B cell (primary cell): Measurements from ENCODE around the gene RAD9A. TPM values are rescaled to one million over a fixed set of nuclear protein-coding genes. Genes with fewer than 3 reads are reported as not detected.

ENCODE experiments used
- ATAC-seq: fragments of 200-7000 bp; cut with Tn5 transposase; one replicate; pipeline ENCODE4 v1.10.0; 2021; ENCODE audit warnings: low read depth, mild to moderate bottlenecking, moderate number of reproducible peaks, moderate library complexity
- CTCF ChIA-PET: fragments of 350-600 bp; sonication (Branson Sonifier 250); formaldehyde crosslinking; loops from one replicate; lab custom pipeline; 2021; ENCODE audit warnings: antibody characterized with exemption, inconsistent platforms; lab: Charles Lee
- POLR2A ChIA-PET: fragments of 350-600 bp; sonication (Branson Sonifier 250); formaldehyde crosslinking; loops from one replicate; lab custom pipeline; 2021; ENCODE audit warnings: antibody characterized with exemption; lab: Charles Lee
- DNase-seq: peaks from one replicate; pipeline ENCODE4 v3.0.0; 2013
- H2AFZ ChIP-seq: 2 replicates; pipeline ENCODE4 v1.6.1; 2012; ENCODE audit warnings: mild to moderate bottlenecking, low read depth, low read length; ENCODE audit not compliant: insufficient read depth, poor library complexity, severe bottlenecking
- H3K27ac ChIP-seq, 2 donors: 1 replicate in 1 of 2; 2 replicates in 1 of 2; pipeline ENCODE4 v1.5.1; 2012 to 2013; ENCODE audit warnings: low read length in 2 of 2, mild to moderate bottlenecking in 2 of 2, moderate library complexity in 1 of 2
- H3K27me3 ChIP-seq, 4 experiments: fragments of 200-600 bp in 1 of 4; sonication (generic) in 1 of 4; replicated peaks in 1 of 4; 1 replicate in 2 of 4; 2 replicates in 2 of 4; pipeline versions ENCODE4 v1.6.1 to v1.7.0; 2013 to 2016; ENCODE audit warnings: low read length in 3 of 4, mild to moderate bottlenecking in 2 of 4, mixed read lengths in 1 of 4, moderate library complexity in 1 of 4; ENCODE audit not compliant: insufficient read depth in 4 of 4, control insufficient read depth in 3 of 4; ENCODE audit errors: control extremely low read depth in 1 of 4
- H3K36me3 ChIP-seq, 2 experiments: replicated peaks in 1 of 2; 1 replicate in 1 of 2; 2 replicates in 1 of 2; pipeline versions ENCODE4 v1.6.1 to v1.7.1; 2013; ENCODE audit warnings: low read length in 1 of 2; ENCODE audit not compliant: insufficient read depth in 2 of 2, control insufficient read depth in 1 of 2; ENCODE audit errors: control extremely low read depth in 1 of 2, extremely low read depth in 1 of 2
- H3K4me1 ChIP-seq, 2 donors: fragments of 200-600 bp in 1 of 2; sonication (generic) in 1 of 2; 1 replicate in 1 of 2; 2 replicates in 1 of 2; pipeline versions ENCODE4 v1.5.1 to v1.6.1; 2013 to 2017; ENCODE audit warnings: low read length in 2 of 2; ENCODE audit not compliant: control insufficient read depth in 2 of 2, insufficient read depth in 2 of 2
- H3K4me2 ChIP-seq: replicated peaks from 2 replicates; pipeline ENCODE3; 2012; ENCODE audit warnings: mild to moderate bottlenecking, low read depth, low read length; ENCODE audit not compliant: poor library complexity, severe bottlenecking
- H3K4me3 ChIP-seq, 5 experiments: fragments of 200-600 bp in 1 of 5; sonication (generic) in 1 of 5; 1 replicate in 3 of 5; 2 replicates in 2 of 5; pipeline versions ENCODE4 v1.5.1 to v1.7.0; 2011 to 2016; ENCODE audit warnings: low read length in 4 of 5, mild to moderate bottlenecking in 4 of 5, low read depth in 2 of 5, control low read depth in 1 of 5, moderate library complexity in 1 of 5; ENCODE audit not compliant: insufficient read depth in 1 of 5; ENCODE audit errors: control extremely low read depth in 1 of 5, extremely low read depth in 1 of 5
- H3K79me2 ChIP-seq: fragments of 200-600 bp; sonication (generic); one replicate; pipeline ENCODE4 v1.6.0; 2016; ENCODE audit warnings: low read length; ENCODE audit not compliant: control insufficient read depth, insufficient read depth
- H3K9ac ChIP-seq: fragments of 200-600 bp; sonication (generic); 2 replicates; pipeline ENCODE4 v1.6.1; 2017; ENCODE audit warnings: mild to moderate bottlenecking, low read length, moderate library complexity
- H3K9me3 ChIP-seq, 3 donors: one replicate each; pipeline versions ENCODE4 v1.6.1 to v1.7.1; 2013; ENCODE audit warnings: low read length in 2 of 3; ENCODE audit not compliant: control insufficient read depth in 2 of 3, insufficient read depth in 1 of 3; ENCODE audit errors: control extremely low read depth in 1 of 3
- H4K20me1 ChIP-seq: 2 replicates; pipeline ENCODE4 v1.6.0; 2012; ENCODE audit warnings: mild to moderate bottlenecking, low read length; ENCODE audit not compliant: insufficient read depth, control insufficient read depth, poor library complexity, severe bottlenecking
- H3K27ac Mint-ChIP-seq: one replicate; pipeline ENCODE4 v1.8.0; 2021; ENCODE audit warnings: mixed read lengths
- H3K27me3 Mint-ChIP-seq: one replicate; pipeline ENCODE4 v1.8.0; 2021; ENCODE audit warnings: mixed read lengths
- H3K4me1 Mint-ChIP-seq: one replicate; pipeline ENCODE4 v1.8.0; 2021; ENCODE audit warnings: mixed read lengths
- H3K4me3 Mint-ChIP-seq: one replicate; pipeline ENCODE4 v1.8.0; 2021; ENCODE audit warnings: mixed read lengths
- H3K9me3 Mint-ChIP-seq: one replicate; pipeline ENCODE4 v1.8.0; 2022; ENCODE audit warnings: mixed read lengths; ENCODE audit not compliant: insufficient read depth
- CTCF ChIP-seq: fragments of 200-600 bp; IDR thresholded peaks from one replicate; pipeline ENCODE4 v1.8.0; 2022; ENCODE audit warnings: antibody characterized with exemption, mild to moderate bottlenecking
- EZH2 ChIP-seq: IDR thresholded peaks from 2 replicates; pipeline ENCODE4 v1.6.1; 2012; ENCODE audit warnings: borderline replicate concordance, low read depth, mild to moderate bottlenecking, moderate library complexity, low read length; ENCODE audit not compliant: insufficient read depth, poor library complexity, severe bottlenecking
- WGBS: methylation state at CpG from one replicate; pipeline ENCODE4 v1.1.5; 2013; ENCODE audit warnings: missing lambda C conversion rate; ENCODE audit not compliant: insufficient coverage; 5-methylcytosine and 5-hydroxymethylcytosine counted together
- intact Hi-C: fragments of 100-400 bp; cut with micrococcal nuclease; formaldehyde crosslinking; loops from one replicate; pipeline ENCODE4 v1.10.0; 2022
- polyA plus RNA-seq: library from polyadenylated mRNA; depleted of rRNA; stranded (reverse); fragments of >200 nt; gene quantifications from 2 replicates; pipeline ENCODE4 v1.2.3, GENCODE V29; 2012
- total RNA-seq, 2 donors: library from RNA; stranded (reverse); fragments of 120-200 nt in 1 of 2; gene quantifications; 1 replicate in 1 of 2; 2 replicates in 1 of 2; pipeline versions ENCODE4 v1.2.3 to v1.2.4, GENCODE V29; 2013 to 2022

RAD9A gene
- total and polyA plus RNA-seq, 2 donors (not counting 1 experiment from before 2014, with no cell fraction given), result 50.6 to 76.8 TPM

- Histone ChIP-seq H3K4me2 (peak overlapping the region; percentile 97), H3K4me3 (peak overlapping the region in 1 of 5 experiments; percentile 8), H3K36me3 (peaks cover 0 to 3% of the 10 kb centered on the region in 2 experiments), H3K4me1 (peaks cover 56 to 63% of the 10 kb centered on the region in 2 donors), H3K27me3 (no peaks in the 10 kb centered on the region), H4K20me1 (peaks cover 8% of the 10 kb centered on the region), H3K79me2 (peaks cover 59% of the 10 kb centered on the region), H3K27ac (peak overlapping the region; percentile 94 to 96), H3K9ac (peak overlapping the region; percentile 9), H2AFZ (peak overlapping the region; percentile 47), H3K9me3 (no peaks in the 10 kb centered on the region)
- ChIA-PET POLR2A (interaction anchor here (0.5 to 9.0 kb wide), 7 partner anchors 10 to 1939 kb away, joined by 3 to 323 read pairs (median 6); partner anchors contain the start of genes CLCF1 and RAD9A), CTCF (interaction anchor here (0.6 to 42.2 kb wide), 19 partner anchors 2 to 205 kb away, joined by 3 to 2379 read pairs (median 4); partner anchors contain the start of genes CDK2AP2, CLCF1, PITPNM1 and POLD4)
- no peaks in the 10 kb centered on the region for H3K27me3 Mint-ChIP-seq
- TF ChIP-seq CTCF (peak; percentile 94), EZH2 (no peak)
- no peaks in the 10 kb centered on the region for H3K9me3 Mint-ChIP-seq
- H3K27ac Mint-ChIP-seq, result peak overlapping the region; percentile 100
- intact Hi-C loops, result loop anchor here (1.0 to 10.0 kb wide), 3 partner anchors 17 to 448 kb away; no protein-coding TSS in a partner anchor
- H3K4me1 Mint-ChIP-seq, result peaks cover 74% of the 10 kb centered on the region
- DNase-seq, result peak; percentile 80
- no peak for ATAC-seq
- 42% methylated on average over 2 of the region's 3 CpGs for WGBS
- peak overlapping the region; percentile 64 for H3K4me3 Mint-ChIP-seq
Observed at GRCh38 chr11:67356864-67357561, 34.8 kb upstream of the RAD9A start.
